ENCODE results near the gene SLC1A2. TPM values are rescaled to one million over a fixed set of nuclear protein-coding genes. Genes with fewer than 3 reads are reported as not detected.

Gene SLC1A2
- polyA plus RNA-seq, 1 donor, result 0.47 TPM

DNA sequence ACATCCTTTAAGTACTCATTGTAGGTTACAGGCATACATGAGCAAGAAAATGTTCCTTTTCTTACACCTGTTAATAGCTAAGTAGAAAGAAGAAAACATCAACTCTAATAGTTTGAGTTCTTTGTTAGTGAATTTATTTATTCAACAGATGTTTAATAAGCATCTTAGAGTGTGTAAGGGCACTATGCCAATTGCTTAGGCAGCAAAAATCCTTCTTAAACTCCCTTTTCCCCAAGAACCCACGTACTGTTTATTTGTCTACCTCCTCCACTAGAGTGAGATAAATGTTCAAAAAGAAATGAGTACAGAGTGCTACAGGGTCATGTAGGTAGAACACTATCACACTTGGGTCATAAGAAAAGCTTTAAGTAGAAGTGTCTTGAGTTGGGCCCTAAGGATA is 149.0 kb downstream of the SLC1A2 start:
- DNase-seq, result no peak

GRCh38 chr11:35267504-35267903 is 151.9 kb downstream of the SLC1A2 start:
- DNase-seq, result no peak

DNA sequence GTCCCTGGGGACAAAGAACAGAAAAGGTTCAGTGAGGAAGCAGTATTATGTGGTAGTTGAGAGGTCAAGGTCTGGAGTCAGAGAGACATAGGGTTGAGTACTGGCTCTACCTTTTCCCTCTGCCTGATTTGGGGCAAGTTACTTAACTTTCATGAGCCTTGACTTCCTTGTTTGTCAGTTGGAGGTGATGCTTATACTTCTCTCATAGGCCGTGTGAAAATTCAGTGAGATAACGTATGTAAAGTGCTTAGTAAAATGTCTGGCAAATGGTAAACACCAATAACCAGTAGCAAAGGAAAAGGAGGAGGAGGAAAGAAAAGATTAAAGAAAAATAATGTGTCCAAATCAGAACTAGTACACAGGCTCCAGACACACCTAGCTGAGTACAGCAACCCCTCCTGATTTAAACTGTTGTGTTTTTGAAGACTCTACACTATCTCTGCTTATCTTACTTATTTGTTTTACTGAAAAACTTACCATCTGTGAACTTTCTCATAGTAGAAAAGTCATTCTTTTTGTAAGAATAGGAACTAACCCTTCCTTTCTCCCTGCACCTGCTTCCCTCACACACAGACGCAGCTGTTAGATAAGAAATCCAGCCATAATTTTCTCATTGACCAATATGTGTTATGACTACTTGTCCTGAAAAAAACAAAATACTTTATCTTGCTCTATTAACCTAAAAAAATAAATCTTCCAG is 153.5 kb downstream of the SLC1A2 start:
- DNase-seq, result no peak

- no peak for DNase-seq
Observed at GRCh38 chr11:35262735-35263134, 156.6 kb downstream of the SLC1A2 start.

- DNase-seq, result no peak
Observed at GRCh38 chr11:35262056-35262455, 157.3 kb downstream of the SLC1A2 start.

DNA sequence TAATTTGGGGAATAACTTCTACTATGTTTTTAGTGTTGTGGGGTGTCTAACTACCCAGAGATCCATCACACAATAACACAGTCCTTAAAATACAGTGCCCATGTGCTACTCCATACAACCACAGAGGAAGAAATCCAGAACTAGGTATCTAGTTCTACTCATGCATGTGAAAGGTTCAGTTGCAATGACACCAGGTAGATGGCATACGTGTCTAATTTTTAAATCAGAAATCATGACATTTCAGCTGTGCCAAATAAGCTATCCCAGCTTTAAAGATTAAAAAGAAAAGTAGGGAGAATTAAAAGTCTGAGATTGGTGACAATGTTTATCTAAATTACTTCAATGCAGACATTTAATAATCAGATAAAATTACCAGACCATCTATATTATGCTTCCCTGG is 158.2 kb downstream of the SLC1A2 start:
- no peak for DNase-seq

- no peak for DNase-seq
Observed at GRCh38 chr11:35260342-35260985, 158.9 kb downstream of the SLC1A2 start.

DNA sequence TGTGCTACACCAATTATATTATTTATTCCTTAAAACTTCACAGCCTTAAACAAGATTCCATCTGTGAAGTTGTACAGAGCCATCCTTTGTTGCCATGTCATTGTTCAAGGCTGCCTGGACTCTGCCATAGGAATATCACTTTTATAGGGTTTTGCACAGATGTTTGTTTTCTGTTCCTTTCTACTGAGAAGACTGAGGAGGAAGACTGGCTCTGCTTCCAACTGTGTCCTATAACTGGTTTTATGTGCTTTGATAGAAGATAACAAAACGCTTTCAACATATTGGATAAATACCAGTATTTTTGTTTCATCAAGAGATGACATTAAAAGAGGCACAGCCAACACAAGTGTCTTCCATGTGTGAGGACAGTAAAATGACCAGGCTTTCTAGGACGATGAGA is 159.8 kb downstream of the SLC1A2 start:
- no peak for DNase-seq

DNA sequence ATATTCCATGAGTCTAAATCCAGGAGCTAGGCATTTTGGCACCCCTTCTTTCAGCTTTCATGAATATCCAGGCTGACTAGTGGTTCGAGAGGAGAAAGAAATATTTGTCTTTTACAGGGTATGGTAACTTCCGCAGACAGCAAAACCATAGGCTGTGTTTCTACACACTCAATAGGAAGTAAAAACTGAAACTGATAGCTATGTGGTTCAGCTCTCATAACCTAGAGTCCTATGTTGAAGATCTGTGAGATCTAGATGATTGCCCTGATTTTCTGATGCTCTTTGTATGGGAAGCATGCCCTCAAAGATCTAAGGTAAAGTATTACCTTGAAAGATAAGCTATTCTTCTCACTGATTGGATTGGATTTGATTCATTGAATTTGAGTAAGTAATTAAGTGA is 162.1 kb downstream of the SLC1A2 start:
- DNase-seq, result no peak

GRCh38 chr11:35256296-35256695 is 163.1 kb downstream of the SLC1A2 start:
- no peak for DNase-seq

GRCh38 chr11:35255514-35255913 is 163.8 kb downstream of the SLC1A2 start:
- DNase-seq, result no peak

- no peak for DNase-seq
Observed at GRCh38 chr11:35253237-35253636, 166.1 kb downstream of the SLC1A2 start.

DNA sequence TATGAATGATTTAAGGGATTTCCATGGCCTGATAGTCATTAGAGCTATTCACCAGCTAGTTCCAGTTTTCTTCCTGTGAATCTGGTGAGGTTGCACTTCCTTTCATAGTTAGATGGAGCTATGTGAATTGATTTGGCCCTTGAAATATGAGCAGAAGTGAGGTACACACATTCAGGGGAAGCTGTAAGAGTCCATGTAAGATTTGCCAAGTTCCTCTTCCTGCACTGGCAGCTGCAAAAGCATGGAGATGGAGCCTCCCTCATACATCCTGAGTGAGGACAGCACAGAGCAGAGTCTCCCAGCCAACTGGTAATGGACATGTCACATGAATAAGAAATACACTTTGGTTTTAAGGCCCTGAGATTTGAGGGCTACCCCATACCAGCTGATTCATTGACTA is 168.7 kb downstream of the SLC1A2 start:
- DNase-seq, result no peak

- DNase-seq, result no peak
Observed at GRCh38 chr11:35250192-35250591, 169.2 kb downstream of the SLC1A2 start.

DNA sequence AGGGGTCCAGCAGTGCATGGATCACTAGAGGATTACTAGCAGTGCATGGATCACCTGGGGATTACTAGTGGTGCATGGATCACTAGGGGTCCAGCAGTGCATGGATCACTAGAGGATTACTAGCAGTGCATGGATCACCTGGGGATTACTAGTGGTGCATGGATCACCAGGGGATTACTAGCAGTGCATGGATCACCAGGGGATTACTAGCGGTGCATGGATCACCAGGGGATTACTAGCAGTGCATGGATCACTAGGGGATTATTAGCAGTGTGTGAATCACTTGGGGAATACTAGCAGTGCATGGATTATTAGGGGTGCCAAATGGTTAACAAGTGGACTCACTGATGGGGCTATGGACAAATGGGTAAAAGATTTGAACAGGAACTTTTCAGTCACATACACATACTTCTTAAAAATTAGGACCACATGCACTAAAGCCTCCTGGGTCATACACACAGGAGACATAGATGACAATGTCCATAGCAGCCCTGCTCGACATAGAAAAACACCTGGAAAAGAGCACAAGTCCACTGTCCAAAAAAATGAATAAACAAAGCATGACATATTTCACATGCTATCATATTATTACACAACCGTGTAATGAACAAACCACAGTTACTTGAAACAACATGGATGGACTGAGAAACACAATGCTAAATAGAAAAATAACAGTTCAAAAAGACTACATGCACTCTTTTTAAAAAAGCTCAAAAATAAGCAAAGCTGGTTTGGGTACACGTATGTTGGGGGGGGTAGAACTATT is 170.6 kb downstream of the SLC1A2 start:
- DNase-seq, result no peak

DNA sequence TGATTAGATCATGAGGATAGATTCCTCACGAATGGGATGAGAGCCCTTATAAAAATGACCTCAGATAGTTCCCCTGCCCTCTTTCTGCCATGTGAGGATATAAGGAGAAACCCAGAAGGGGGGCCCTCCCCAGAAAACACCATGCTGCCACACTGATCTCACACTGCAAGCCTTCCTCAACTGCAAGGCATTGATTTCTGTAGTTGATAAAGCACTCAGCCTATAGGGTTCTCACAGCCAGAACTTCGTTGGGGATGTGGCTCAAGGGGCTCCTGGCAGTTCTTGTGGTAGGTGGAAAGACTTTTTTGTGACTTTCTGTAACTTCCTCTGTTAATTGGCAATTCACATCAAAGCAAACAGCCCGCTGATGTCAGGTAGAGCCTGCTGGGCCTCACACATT is 171.5 kb downstream of the SLC1A2 start:
- no peak for DNase-seq

GRCh38 chr11:35247428-35247827 is 171.9 kb downstream of the SLC1A2 start:
- no peak for DNase-seq

- DNase-seq, result no peak
Observed at GRCh38 chr11:35246745-35247144, 172.6 kb downstream of the SLC1A2 start.

DNA sequence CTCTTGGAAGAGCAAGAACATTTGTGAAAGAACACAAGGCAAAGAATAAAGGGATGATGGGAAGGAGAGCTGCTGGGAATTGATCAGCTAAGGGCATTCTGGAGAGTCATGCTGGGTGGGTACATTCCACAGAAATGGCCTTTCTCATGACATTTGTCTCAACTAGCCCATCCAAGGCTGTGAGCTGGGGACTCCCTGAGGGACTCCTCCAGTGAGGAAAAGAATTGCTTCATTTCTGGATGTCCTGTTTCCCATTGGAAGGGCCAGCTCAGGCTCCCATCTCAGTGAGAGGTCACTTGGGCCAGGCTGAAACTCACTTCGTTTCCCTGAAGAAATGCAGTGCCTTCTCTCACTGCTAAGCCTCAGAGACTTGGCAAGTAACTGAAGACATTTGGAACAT is 173.6 kb downstream of the SLC1A2 start:
- DNase-seq, result no peak

GRCh38 chr11:35245056-35245455 is 174.3 kb downstream of the SLC1A2 start:
- no peak for DNase-seq

- DNase-seq, result no peak
Observed at GRCh38 chr11:35243774-35244173, 175.6 kb downstream of the SLC1A2 start.

- no peak for DNase-seq
Observed at GRCh38 chr11:35242412-35243242, 176.7 kb downstream of the SLC1A2 start.

Data from left kidney (tissue), 2 donors.